Vagina (tissue), 2 donors: ENCODE measurements around the gene PPCDC. TPM values are rescaled to one million over a fixed set of nuclear protein-coding genes. Genes with fewer than 3 reads are reported as not detected.

Experiments
- DNase-seq, 2 donors: peaks; one replicate each; pipeline ENCODE4 v3.0.0-alpha.2; 2017; ENCODE audit errors: extremely low spot score in 2 of 2
- H3K27ac ChIP-seq: fragments of 200-600 bp; sonication (generic); one replicate; pipeline ENCODE4 v1.5.1; 2019
- H3K27me3 ChIP-seq: fragments of 200-600 bp; sonication (generic); one replicate; pipeline ENCODE4 v1.5.1; 2019
- H3K36me3 ChIP-seq, 2 donors: fragments of 200-600 bp; sonication (generic); one replicate each; pipeline ENCODE4 v1.5.1; 2017 to 2019
- H3K4me1 ChIP-seq: fragments of 200-600 bp; sonication (generic); one replicate; pipeline ENCODE4 v1.5.1; 2019
- H3K4me3 ChIP-seq, 2 donors: fragments of 200-600 bp; sonication (generic); 1 replicate in 1 of 2; 2 replicates in 1 of 2; pipeline ENCODE4 v1.5.1; 2016 to 2019
- H3K9me3 ChIP-seq: fragments of 200-600 bp; sonication (generic); one replicate; pipeline ENCODE4 v1.5.1; 2019
- CTCF ChIP-seq, 3 experiments: fragments of 450-650 bp in 2 of 3; fragments of 200-600 bp in 1 of 3; sonication (generic) in 1 of 3; IDR thresholded peaks; one replicate each; pipeline ENCODE4 v1.5.1; 2017 to 2019; ENCODE audit warnings: antibody characterized with exemption in 3 of 3, mild to moderate bottlenecking in 2 of 3, moderate library complexity in 2 of 3
- POLR2A ChIP-seq, 2 donors: fragments of 450-650 bp; IDR thresholded peaks; one replicate each; pipeline ENCODE4 v1.6.1; 2017; ENCODE audit warnings: antibody characterized with exemption in 2 of 2, mild to moderate bottlenecking in 2 of 2, moderate library complexity in 2 of 2
- POLR2AphosphoS5 ChIP-seq, 2 donors: sonication (generic); formaldehyde crosslinking; IDR thresholded peaks; one replicate each; pipeline ENCODE4 v1.9.0; 2017; ENCODE audit warnings: antibody characterized with exemption in 2 of 2, mild to moderate bottlenecking in 2 of 2, low read depth in 1 of 2; ENCODE audit not compliant: insufficient read depth in 1 of 2
- intact Hi-C: fragments of 100-400 bp; cut with DNase I; formaldehyde crosslinking; loops from one replicate; pipeline ENCODE4 v1.15.1; 2023
- total RNA-seq: library from RNA; depleted of rRNA; stranded (reverse); fragments of >200 nt; gene quantifications from one replicate; pipeline ENCODE4 v1.2.3, GENCODE V29; 2016

The PPCDC gene
- total RNA-seq, 1 donor from 2014 or later: 23.8 TPM

GRCh38 chr15:75022783-75023180, 608 bp upstream of the PPCDC start:
- Histone ChIP-seq H3K36me3 (no peaks in the 10 kb centered on the region), H3K27ac (no peak overlapping the region)

GRCh38 chr15:75023872-75024636, 664 bp downstream of the PPCDC start:
- DNase-seq: no peak
- no peaks in the 10 kb centered on the region for H3K9me3 ChIP-seq
- peak overlapping the region; percentile 92 for H3K27ac ChIP-seq
- intact Hi-C loops: no loop called here
- H3K36me3 ChIP-seq: no peaks in the 10 kb centered on the region
- H3K4me3 ChIP-seq: peak overlapping the region; percentile 76 to 89
- H3K27me3 ChIP-seq: no peaks in the 10 kb centered on the region
- peaks cover 22% of the 10 kb centered on the region for H3K4me1 ChIP-seq
- TF ChIP-seq POLR2A (IDR thresholded peaks at IDR 0.05) (no peak), POLR2AphosphoS5 (IDR thresholded peaks at IDR 0.05; ENCODE audit: insufficient read depth in 1 of 2, low read depth in 1 of 2) (no peak), CTCF (IDR thresholded peaks at IDR 0.05) (no peak)

More at GRCh38 chr15:75022783-75023180, 608 bp upstream of the PPCDC start:
- TF ChIP-seq CTCF (IDR thresholded peaks at IDR 0.05): no peak
- no peak for DNase-seq
- H3K27me3 ChIP-seq: no peaks in the 10 kb centered on the region
- intact Hi-C loops: no loop called here
- peaks cover 18% of the 10 kb centered on the region for H3K4me1 ChIP-seq
- H3K4me3 ChIP-seq: no peak overlapping the region
- H3K9me3 ChIP-seq: no peaks in the 10 kb centered on the region

GRCh38 chr15:75025107-75025506, 1.7 kb downstream of the PPCDC start:
- Histone ChIP-seq H3K4me1 (peaks cover 33% of the 10 kb centered on the region), H3K4me3 (no peak overlapping the region), H3K27me3 (no peaks in the 10 kb centered on the region), H3K9me3 (no peaks in the 10 kb centered on the region), H3K36me3 (no peaks in the 10 kb centered on the region), H3K27ac (no peak overlapping the region)
- TF ChIP-seq POLR2A (IDR thresholded peaks at IDR 0.05) (no peak), CTCF (IDR thresholded peaks at IDR 0.05) (no peak), POLR2AphosphoS5 (IDR thresholded peaks at IDR 0.05; ENCODE audit: insufficient read depth in 1 of 2, low read depth in 1 of 2) (no peak)
- no peak for DNase-seq
- intact Hi-C loops: no loop called here

GRCh38 chr15:75025548-75026260, 2.3 kb downstream of the PPCDC start:
- H3K9me3 ChIP-seq: no peaks in the 10 kb centered on the region
- intact Hi-C loops: no loop called here
- H3K27me3 ChIP-seq: no peaks in the 10 kb centered on the region
- TF ChIP-seq CTCF (IDR thresholded peaks at IDR 0.05) (no peak), POLR2A (IDR thresholded peaks at IDR 0.05) (no peak), POLR2AphosphoS5 (IDR thresholded peaks at IDR 0.05; ENCODE audit: insufficient read depth in 1 of 2, low read depth in 1 of 2) (no peak)
- H3K4me3 ChIP-seq: no peak overlapping the region
- no peak overlapping the region for H3K27ac ChIP-seq
- H3K36me3 ChIP-seq: no peaks in the 10 kb centered on the region
- peaks cover 39% of the 10 kb centered on the region for H3K4me1 ChIP-seq
- DNase-seq: no peak

- DNase-seq: no peak
- Histone ChIP-seq H3K4me1 (peaks cover 57% of the 10 kb centered on the region), H3K27me3 (no peaks in the 10 kb centered on the region), H3K27ac (no peak overlapping the region), H3K4me3 (no peak overlapping the region), H3K36me3 (no peaks in the 10 kb centered on the region), H3K9me3 (no peaks in the 10 kb centered on the region)
- intact Hi-C loops: no loop called here
- TF ChIP-seq CTCF (IDR thresholded peaks at IDR 0.05): no peak
- TF ChIP-seq POLR2A (IDR thresholded peaks at IDR 0.05): no peak
- no peak for TF ChIP-seq POLR2AphosphoS5 (IDR thresholded peaks at IDR 0.05; ENCODE audit: insufficient read depth in 1 of 2, low read depth in 1 of 2)
These were observed 4.2 kb downstream of the PPCDC start for GRCh38 chr15:75027551-75027950.
